GM10266 (cell line): ENCODE measurements around the gene CDRT4.
"Not testable (repeated sequence)": the region's sequence is repeated elsewhere in the genome, so short reads cannot be mapped to it uniquely, and the experiment has no call there.

Experiments
- DNase-seq: peaks from one replicate; pipeline ENCODE4 v3.0.0; 2012; ENCODE audit errors: extremely low spot score
- CTCF ChIP-seq: IDR thresholded peaks from 2 replicates; pipeline ENCODE4 v1.5.1; 2012; ENCODE audit warnings: mild to moderate bottlenecking, low read depth; ENCODE audit not compliant: control insufficient read depth, insufficient read depth; ENCODE audit errors: missing control alignments

Gene CDRT4

GRCh38 chr17:15441315-15441714, 26.1 kb downstream of the CDRT4 start:
- no peak for DNase-seq
- TF ChIP-seq CTCF, result no peak

- TF ChIP-seq CTCF, result no peak
- no peak for DNase-seq
These were observed 27.1 kb downstream of the CDRT4 start for GRCh38 chr17:15440347-15440746.

GRCh38 chr17:15439205-15439985, 28.0 kb downstream of the CDRT4 start:
- not testable (repeated sequence) for DNase-seq

GRCh38 chr17:15438491-15439105, 28.8 kb downstream of the CDRT4 start:
- no peak for DNase-seq
- TF ChIP-seq CTCF, result no peak

- no peak for DNase-seq
These were observed 30.2 kb downstream of the CDRT4 start for GRCh38 chr17:15437303-15437635.

GRCh38 chr17:15436473-15437302, 30.7 kb downstream of the CDRT4 start:
- TF ChIP-seq CTCF, result no peak
- no peak for DNase-seq

More at GRCh38 chr17:15437303-15437635, 30.2 kb downstream of the CDRT4 start:
- TF ChIP-seq CTCF, result no peak

GRCh38 chr17:15434956-15435355, 32.5 kb downstream of the CDRT4 start:
- DNase-seq, result no peak
- TF ChIP-seq CTCF, result no peak
